ENCODE data around the gene TTLL10.

The TTLL10 gene

DNA sequence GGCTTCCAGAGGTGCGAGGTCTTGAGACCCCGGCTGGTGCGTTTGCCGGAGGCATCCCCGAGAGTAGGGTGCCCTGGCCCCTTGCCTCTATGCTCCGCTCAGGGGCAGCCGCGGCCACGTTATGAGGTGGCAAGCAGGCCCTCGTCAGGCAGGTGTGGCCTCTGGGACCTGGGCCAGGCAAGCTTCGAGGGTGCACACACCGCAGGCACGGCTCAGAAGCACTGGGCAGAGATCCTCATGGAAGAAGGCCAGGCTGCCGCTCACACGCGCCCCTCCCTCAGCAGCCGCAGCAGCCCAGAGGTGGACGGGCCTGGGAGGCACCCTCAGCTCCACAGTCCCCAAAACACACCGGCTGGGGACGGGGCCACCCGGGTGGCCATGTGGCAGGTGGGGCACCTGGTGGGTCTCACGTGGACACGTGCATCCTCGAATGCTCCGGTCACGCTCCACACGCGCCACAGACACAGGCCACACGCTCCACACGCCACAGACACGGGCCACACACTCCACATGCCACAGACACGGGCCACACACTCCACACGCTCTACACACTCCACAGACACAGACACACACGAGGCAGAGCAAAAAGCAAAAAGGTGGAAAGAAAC is 51.7 kb downstream of the TTLL10 start:
- no peak for DNase-seq

DNA sequence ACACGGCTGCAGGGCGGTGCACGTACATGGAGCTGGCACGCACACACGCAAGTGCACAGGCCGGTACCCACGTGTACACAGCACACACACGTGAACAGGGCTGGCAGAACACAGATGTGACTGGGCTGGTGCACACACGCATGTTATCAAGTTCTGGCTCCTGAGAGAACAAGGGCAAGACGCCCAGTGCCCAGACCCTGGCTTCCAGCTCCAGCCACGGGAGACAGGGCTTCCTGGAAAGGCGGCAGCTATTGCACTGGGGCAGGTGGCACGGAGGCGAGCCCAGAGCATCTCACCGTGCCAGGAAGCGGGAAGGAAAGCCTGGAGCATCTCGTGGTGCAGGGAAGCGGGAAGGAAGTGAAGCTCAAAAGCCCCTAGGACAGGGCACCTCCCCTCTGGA is 52.2 kb downstream of the TTLL10 start:
- no peak for DNase-seq

DNA sequence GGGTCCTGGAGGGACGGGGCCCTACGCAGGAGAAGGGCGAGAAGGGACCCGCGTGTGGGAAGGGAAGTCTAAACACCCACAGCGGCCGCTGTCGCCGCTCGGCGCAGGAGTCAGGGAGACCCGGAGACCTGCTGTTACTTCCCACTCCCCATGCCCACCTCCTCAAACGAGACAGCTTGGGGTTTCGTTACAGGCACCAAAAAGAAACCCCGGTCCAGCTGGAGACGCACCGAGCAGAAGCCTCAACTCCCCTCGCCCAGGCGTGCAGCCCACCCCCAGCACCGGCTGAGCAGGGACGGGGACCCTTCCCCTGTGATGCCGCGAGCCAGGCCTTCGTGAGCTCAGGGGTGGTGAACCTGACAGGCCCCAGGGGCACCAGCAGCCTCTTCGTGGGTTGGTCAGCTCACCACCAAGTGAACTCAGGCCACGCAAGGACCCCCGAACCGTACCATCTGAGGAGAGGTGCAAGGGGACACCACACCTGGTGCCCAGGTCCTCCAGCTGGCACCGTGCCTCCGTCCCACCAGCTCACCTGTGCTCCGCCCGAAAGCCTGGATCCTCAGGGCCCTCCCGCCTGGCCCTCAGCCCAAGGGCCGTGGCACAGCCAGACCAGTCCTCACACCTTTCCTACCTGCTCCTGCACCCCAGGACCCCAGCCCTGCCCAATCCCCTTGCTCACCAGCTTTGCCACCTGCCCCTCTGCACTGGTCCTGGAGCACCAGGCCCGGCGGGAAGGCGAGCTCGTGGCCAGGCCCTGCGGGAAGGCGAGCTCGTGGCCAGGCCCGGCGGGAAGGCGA is 53.1 kb downstream of the TTLL10 start:
- no peak for DNase-seq

DNA sequence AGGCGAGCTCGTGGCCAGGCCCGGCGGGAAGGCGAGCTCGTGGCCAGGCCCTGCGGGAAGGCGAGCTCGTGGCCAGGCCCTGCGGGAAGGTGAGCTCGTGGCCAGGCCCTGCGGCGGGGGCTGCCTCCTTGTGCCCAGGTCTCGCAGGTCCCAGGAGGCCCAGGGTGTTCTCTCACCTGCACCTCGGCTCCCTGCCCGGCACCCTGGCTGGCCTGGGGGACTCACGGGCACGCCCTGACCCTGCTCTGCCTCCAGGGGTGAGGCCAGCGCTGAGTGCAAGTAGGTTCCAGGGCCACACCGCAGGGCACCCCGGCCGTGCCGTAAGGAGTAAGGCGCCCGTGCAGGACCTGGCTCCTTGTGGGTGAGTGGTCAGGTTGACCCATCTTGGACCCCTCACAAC is 53.7 kb downstream of the TTLL10 start:
- no peak for DNase-seq

DNA sequence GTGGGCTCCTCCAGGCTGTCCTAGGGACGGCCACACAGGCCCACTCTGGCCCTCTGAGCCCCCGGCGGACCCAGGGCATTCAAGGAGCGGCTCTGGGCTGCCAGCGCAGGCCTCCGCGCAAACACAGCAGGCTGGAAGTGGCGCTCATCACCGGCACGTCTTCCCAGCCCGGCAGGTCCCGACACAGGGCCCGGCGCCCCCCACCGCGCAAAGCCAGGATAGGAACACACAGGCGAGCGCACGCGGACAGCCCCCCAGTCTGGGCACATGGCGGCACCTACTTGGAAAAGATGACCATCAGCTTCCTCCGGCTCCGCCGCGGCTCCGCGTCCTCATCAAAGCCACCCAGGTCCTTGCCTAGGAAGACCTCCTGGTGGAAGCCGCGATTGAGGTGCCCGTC is 54.5 kb downstream of the TTLL10 start:
- no peak for DNase-seq

DNA sequence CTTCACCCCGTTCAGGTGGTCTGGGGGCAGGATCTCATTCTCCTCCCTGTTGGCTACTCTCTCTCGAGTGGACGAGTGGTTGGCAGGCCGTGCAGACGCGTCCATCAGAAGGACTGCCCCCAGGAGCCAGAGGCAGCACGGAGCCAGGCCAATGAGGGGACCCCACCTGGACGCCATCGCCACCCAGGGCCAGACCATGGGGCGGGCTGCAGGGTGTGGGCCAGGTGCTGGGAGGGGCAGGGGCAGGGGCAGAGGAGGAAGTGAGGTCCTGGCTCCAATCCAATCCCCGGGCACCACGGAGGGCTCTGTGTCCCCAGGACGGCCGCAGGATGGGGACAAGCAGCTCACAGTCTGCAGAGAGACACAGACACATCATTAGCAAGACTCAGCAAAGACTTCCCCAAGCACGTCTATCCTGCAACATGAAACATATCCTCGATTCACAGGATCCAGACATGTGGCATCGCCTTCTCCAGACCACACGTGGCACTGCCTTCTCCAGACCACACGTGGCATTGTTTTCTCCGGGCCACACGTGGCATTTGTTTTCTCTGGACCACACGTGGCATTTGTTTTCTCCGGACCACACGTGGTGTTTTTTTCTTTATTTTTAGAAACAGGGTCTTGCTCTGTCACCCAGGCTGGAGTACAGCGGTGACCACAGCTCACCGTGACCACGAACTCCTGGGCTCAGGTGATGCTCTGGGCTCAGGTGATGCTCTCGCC is 55.1 kb downstream of the TTLL10 start:
- DNase-seq, result no peak

DNA sequence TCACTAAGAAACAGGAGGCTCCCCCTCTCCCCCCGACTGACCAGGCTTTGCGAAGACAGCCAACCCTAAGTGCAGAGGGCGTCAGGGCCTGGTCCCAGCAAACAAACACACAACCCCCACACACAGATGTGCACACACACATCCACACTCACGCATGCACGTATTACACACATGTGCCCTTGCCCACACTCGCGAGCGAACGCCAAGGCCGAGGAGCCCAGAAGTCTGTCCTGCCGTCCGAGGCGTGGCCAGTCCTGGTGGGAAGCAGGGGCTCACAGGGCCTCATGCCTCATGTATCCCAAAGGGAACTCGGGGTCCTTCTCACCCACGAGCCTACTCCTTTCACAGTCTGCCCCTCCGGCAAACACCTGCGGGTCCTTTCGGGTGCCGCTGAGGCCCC is 56.1 kb downstream of the TTLL10 start:
- DNase-seq, result no peak

DNA sequence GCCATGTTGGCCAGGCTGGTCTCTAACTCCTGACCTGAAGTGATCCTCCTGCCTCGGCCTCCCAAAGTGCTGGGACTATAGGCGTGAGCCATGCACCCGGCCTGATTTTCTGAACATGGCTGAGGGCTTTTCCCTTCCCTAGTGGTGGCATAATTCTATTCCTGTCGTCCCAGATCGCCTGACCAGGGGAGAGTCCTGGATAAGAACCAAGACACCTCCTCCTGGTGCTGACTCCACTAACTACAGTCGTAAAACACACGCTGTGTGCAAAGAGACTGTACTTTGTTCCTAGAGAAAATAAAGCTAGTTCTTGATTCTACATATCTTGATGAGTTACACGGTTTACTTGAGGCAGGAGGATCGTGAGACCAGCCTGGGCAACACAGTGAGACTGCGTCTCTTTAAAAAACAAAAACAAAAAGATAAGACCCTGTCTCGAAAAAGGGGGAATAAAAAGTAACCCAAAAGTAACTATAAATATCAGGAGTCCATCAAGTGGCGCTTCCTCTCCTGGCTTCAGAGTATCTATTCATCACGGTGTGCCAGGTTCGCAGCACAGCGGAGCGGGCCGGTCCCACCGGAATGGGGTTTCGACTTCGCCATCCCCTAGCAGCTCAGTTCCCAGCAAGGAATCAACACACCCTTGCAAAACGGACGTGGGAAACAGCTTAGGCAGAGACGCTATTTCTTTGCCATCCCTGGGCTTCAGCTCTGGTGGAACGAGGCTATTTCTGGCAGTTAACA is 57.1 kb downstream of the TTLL10 start:
- DNase-seq, result no peak

DNA sequence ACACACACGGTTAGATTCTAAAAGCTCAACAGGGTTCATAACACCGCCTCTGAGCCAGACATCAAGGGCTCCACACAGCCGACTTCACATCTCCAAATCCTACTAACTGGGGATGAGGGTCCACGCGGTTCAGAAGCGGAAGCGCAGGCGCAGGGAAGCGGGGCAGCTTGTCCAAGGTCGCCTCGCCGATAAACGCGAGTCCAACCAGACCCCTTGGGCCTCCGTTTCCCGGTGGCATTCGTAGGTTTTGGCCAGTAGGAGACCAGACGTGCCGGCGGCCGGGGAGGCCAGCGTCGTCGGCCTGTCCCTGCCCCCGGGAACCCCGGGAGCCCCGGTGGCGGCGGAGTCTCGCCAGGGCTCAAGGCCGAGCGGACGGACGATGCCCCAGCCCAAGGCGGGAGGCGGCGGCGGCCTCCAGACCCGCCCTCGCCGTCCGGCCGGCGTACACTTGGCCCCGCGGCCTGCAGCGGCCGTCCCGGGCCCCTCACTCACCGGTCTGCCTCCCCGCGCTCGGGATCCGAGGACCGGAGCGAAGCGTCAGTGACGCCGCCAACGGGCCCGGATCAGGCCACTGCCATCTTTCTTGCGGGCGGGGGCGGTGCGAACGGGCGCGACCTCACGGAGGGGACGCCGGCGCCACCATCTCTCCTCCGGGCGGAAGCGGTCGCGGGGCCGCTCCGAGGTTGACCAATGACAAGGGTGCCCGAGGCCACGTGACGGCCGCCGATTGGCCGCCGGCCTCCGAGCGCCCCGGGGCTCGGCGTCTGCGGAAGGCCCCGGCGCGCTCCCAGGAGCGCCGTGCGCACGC is 57.9 kb downstream of the TTLL10 start, which contains the start of gene SDF4:
SDF4 (minus strand) TSS at position 602 of the 808 bp plus-strand sequence. CDS start 3,229 bp downstream, outside the sequence.
- DNase-seq, result peak; percentile 95

DNA sequence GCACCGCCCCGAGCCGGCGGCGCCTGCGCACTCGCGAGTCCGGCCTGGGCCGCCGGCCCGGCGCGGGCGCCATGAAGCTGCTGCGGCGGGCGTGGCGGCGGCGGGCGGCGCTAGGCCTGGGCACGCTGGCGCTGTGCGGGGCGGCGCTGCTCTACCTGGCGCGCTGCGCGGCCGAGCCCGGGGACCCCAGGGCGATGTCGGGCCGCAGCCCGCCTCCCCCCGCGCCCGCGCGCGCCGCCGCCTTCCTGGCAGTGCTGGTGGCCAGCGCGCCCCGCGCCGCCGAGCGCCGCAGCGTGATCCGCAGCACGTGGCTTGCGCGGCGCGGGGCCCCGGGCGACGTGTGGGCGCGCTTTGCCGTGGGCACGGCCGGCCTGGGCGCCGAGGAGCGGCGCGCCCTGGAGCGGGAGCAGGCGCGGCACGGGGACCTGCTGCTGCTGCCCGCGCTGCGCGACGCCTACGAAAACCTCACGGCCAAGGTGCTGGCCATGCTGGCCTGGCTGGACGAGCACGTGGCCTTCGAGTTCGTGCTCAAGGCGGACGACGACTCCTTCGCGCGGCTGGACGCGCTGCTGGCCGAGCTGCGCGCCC is 58.6 kb downstream of the TTLL10 start, which contains the start of gene B3GALT6:
B3GALT6 (plus strand) TSS at position 30 of the 588 bp plus-strand sequence; CDS start at position 72, 42 bp downstream.
- DNase-seq, result no peak

DNA sequence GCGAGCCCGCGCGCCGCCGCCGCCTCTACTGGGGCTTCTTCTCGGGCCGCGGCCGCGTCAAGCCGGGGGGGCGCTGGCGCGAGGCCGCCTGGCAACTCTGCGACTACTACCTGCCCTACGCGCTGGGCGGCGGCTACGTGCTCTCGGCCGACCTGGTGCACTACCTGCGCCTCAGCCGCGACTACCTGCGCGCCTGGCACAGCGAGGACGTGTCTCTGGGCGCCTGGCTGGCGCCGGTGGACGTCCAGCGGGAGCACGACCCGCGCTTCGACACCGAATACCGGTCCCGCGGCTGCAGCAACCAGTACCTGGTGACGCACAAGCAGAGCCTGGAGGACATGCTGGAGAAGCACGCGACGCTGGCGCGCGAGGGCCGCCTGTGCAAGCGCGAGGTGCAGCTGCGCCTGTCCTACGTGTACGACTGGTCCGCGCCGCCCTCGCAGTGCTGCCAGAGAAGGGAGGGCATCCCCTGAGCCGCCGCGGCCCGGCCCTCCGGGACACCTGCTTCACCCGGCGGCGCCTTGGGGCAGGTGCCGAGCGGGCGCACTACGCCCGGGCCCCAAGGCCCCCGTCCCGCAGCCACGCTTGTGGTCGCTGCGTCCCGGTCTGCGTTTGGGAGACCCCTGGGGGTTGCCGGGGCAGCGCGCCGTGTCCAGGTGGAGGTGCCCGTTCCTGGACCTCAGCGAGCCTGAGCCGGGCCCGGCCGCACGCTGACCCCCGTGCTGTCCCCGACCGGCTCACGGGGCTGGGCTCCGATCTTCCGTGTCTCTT is 59.3 kb downstream of the TTLL10 start:
- no peak for DNase-seq

DNA sequence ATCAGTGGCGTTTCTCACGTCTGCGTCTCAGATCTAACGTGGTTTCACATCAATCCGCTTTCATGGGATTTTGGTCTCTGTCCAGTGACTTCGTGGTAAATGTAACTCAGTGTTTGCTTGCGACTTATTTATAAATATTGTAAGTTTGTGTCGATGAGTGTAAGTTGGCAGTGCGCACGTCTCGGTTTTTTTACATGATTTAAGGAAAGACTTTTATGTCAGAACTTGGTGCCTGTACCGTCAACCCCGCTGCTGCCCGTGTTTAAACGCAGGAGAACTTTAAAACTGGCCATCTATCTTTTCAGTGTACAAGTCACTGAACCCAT is 59.9 kb downstream of the TTLL10 start:
- no peak for DNase-seq

DNA sequence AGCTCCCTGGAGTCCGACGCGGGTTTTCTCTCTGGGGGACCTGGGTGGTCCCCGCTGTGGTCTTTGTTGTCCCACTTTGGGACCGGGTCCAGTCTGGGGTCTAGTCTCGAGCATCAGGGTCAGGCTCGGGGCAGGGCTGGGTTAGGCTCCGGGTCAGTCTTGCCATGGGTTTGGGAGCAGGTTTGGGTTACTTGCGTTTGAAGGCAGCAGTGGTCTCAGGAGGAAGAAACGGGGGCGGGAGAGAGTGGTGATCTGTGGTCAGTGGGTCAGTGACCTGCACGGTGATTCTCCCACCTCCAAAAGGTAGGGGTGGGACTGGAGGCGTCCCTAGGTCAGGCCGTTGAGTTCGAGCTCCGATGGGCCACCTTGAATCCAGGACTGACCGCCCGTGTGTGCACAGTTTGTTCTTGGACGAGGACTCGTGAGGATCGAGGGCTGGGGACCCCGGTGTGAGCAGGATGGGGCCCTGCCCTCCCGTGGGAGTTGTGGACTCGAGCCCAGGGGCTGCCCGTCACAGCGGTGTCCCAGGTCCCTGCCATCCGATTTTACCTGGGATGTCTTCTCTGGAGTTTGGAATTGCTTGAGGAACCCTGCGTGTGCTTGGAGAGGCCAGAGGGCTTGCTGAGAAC is 60.6 kb downstream of the TTLL10 start:
- no peak for DNase-seq

DNA sequence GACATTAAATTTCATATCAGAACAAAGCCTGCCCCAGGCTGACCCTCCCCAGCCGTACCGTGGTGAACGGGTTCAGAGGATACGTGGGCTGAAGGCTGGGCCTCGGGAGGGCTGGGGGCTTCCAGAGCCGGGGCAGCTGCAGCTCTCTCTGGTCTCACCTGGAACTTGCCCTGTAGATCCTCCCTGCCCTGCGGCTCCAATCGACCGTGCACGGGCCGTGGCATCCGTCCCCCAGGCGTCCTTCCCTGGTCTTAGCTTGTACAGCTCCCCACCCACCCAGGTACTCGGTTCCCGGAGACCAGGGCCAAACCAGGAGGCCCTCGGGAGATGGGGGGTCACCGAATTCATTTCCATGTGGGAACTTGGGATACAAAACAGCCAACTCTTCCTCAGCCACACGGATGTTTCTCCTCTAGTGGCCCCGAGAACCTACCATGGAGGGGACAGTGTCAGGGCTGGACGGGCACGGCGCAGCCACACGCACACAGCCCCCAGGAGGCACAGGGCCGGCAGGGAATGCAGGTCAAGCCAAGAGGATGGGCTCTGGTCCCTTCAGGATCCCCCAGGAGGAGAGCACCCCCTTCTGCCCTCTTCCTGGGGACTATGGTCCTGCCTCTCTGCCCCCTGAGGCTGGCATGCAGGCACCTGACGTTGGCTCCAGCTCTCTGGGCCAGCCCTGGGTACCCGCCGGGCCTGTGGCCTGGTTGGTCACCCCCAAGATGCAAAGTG is 61.5 kb downstream of the TTLL10 start:
- DNase-seq, result no peak

DNA sequence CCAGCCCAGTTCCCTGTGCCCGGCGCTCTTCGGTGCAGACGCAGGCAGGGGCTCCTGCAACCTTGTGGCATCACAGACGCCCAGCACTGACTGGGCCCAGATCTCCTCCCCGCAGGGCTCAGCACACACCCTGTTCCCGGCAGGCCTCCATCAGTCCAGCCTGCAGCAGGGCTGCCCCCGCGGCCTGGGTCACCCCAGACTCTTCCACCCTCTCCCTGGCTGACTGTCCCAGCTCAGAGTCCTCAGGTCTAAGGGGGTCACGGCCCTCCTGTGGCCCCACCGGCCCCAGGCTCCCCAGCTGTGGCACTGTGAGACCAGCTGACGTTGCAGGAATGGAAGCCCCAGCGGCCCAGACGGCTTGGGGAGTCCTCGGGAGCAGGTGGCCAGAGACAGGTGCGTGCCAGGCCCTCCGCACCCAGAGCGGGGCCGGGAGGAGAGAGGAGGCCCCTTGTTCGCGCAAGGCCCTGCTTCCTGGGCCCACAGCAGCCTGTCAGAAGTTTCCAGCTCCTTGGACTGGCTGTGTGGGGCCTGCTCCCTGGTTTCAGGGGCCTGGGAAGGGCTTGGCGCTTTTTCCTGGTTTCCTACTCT is 62.6 kb downstream of the TTLL10 start:
- DNase-seq, result no peak

DNA sequence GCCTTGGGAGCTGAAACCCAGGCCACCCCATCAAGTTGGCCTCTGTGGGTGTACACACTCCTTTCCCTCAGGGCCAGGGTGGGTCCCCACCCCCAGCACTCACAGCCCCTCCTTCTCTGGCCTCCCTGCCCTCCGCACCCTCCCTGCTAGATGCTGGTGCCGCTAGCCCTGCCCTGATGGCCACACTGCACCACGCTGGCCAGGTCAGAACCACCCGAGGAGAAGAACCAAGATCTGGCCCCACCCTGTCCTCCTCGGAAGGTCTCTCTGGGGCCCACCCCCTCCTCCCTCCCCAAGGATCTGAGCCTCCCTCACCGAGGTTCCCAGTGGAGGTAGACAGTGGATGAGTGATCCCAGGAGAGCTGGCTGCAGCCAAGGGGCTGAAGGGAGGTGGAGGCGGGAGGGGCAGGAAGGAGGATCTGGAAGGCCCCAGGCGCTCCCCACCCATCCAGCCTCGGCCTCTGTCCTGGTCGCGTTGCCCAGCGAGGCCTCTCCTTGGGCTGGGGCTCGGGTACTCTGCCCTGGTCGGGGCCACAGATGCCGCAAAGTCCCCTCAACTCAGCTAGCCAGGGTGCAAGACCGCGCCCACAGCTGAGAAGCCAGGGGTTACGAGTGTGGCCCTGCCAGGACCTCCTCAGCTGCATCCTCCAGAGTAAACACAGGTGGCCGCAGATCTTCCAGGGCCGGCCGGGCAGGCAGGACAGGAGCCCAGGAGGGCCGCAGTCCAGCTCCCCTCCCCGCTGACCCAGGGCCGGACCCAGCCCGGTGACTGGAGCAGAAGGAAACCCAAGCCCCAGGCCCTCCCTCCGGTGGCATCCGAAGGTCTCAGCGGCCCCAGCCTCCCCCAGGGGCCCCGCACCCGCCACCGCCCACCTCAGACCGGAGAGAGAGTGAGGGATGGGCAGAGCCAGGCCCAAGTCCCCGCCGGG is 63.5 kb downstream of the TTLL10 start:
- DNase-seq, result no peak

DNA sequence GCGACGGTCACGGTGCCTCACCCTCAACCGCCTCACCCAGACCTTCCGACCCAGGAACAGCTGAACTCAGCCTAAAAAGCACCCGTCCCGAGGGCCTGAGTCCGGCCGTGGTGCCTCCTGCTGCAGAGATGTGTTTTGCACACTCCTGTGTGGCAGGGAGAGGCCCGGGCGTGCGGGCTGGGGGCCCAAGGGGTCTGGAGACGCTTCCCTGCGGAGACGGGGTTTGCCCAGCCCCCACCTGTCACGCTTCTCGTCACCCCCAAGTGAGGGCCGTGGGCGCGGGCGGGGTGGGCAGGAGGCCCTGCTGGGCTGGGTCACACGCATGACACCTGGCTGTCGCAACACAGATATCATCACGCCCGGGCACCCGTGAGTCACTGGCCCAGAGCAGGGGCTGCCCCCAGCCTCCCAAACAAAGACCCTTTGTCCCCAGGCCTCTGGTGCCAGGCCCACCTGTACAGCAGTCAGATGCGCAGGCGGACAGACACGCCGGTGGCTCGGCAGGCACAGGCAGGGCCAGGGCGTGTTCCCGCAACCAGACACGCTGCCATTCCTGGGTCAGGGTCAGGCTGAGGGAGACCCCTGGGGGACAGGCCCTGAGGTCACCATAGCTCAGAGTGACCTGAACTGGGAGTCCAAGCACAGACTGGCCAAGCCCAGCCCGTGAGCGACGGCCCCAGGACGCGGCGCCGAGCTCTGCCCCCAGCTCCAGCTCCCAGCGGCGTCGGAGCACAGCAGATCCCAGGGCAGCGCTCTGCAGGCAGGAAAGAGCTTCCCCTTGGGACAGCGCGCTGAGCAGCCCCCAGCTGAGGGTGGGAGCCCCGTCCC is 64.4 kb downstream of the TTLL10 start:
- DNase-seq, result no peak

Measured in activated effector memory CD4-positive, alpha-beta T cell treated with Interleukin-2 at 50 U/mL for 16 hours (primary cell).